Measurements from ENCODE around the gene PRTFDC1. TPM values are rescaled to one million over a fixed set of nuclear protein-coding genes. Genes with fewer than 3 reads are reported as not detected.
"Not testable (repeated sequence)": the region's sequence is repeated elsewhere in the genome, so short reads cannot be mapped to it uniquely, and the experiment has no call there.

The PRTFDC1 gene
- total and polyA plus RNA-seq, 2 donors (not counting 1 experiment from before 2014, with no cell fraction given): 26.9 to 32.7 TPM

DNA sequence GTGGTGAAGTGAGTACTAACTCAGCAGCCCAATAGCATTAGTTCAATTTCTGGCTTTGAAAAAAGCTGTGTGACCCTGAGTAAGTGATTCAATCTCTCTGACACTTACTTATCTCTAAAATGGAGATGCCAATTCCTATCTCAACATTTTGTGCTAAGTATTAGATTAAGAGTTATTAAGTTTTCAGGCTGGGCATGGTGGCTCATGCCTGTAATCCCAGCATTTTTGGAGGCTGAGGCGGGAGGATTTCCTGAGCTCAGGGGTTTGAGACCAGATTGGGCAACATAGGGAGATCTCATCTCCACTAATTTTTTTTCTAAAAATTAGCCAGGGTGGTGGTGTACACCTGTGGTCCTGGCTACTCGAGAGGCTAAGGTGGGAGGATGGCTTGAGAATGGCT lies 109.5 kb downstream of the PRTFDC1 start:
- Histone ChIP-seq H3K9me3 (ENCODE audit: control insufficient read depth, insufficient read depth, low read depth, low read length) (no peaks in the 10 kb centered on the region), H3K79me2 (ENCODE audit: control insufficient read depth, insufficient read depth, low read length) (no peaks in the 10 kb centered on the region), H3K27me3 (ENCODE audit: control insufficient read depth, insufficient read depth, low read length) (no peaks in the 10 kb centered on the region), H3K9ac (ENCODE audit: insufficient read depth, low read length) (no peak overlapping the region), H3K27ac (ENCODE audit: insufficient read depth, low read length) (no peak overlapping the region), H3K4me3 (replicated peaks in 1 of 4; ENCODE audit: control extremely low read depth in 1 of 4, insufficient read depth in 1 of 4, low read depth in 3 of 4, low read length in 4 of 4) (no peak overlapping the region), H3K4me2 (ENCODE audit: extremely low read depth, insufficient read depth, low read length) (no peak overlapping the region), H2AFZ (ENCODE audit: low read length) (no peak overlapping the region), H3K4me1 (ENCODE audit: control insufficient read depth, extremely low read depth, insufficient read depth, low read length) (no peaks in the 10 kb centered on the region), H4K20me1 (ENCODE audit: control insufficient read depth, extremely low read depth, insufficient read depth, low read length) (no peaks in the 10 kb centered on the region), H3K36me3 (ENCODE audit: control insufficient read depth, insufficient read depth, low read length) (no peaks in the 10 kb centered on the region)
- TF ChIP-seq, protein P1, sequence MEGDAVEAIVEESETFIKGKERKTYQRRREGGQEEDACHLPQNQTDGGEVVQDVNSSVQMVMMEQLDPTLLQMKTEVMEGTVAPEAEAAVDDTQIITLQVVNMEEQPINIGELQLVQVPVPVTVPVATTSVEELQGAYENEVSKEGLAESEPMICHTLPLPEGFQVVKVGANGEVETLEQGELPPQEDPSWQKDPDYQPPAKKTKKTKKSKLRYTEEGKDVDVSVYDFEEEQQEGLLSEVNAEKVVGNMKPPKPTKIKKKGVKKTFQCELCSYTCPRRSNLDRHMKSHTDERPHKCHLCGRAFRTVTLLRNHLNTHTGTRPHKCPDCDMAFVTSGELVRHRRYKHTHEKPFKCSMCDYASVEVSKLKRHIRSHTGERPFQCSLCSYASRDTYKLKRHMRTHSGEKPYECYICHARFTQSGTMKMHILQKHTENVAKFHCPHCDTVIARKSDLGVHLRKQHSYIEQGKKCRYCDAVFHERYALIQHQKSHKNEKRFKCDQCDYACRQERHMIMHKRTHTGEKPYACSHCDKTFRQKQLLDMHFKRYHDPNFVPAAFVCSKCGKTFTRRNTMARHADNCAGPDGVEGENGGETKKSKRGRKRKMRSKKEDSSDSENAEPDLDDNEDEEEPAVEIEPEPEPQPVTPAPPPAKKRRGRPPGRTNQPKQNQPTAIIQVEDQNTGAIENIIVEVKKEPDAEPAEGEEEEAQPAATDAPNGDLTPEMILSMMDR (conservative IDR thresholded peaks at IDR 0.05 in 1 of 2, IDR thresholded peaks at IDR 0.05 in 1 of 2; ENCODE audit: low read depth in 1 of 2, low read length in 2 of 2): no peak
- no peak for TF ChIP-seq EZH2 (IDR thresholded peaks at IDR 0.05; ENCODE audit: low read length, missing control alignments)
- DNase-seq (ENCODE audit: low read depth in 2 of 2): no peak

DNA sequence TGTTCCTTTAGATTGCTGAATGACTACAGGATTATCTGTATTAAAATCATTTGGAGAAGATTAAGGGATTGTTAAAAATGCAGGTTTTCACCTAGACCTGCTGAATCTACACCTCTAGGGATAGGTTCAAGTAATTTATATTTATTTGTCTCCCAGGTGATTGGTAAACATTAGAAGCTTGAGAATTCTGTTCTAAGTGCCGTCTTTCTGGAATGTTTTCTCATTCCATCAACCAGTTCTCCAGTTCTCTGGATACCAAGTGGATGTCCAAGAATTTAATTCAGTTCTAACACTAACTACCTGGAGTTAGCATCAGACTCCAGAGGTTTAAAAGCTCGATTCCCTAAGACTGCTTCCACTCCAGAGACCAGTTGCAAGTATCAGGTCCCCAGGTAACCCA lies 110.9 kb downstream of the PRTFDC1 start:
- Histone ChIP-seq H3K9me3 (ENCODE audit: control insufficient read depth, insufficient read depth, low read depth, low read length) (no peaks in the 10 kb centered on the region), H3K27me3 (ENCODE audit: control insufficient read depth, insufficient read depth, low read length) (no peaks in the 10 kb centered on the region), H3K27ac (ENCODE audit: insufficient read depth, low read length) (no peak overlapping the region), H3K9ac (ENCODE audit: insufficient read depth, low read length) (no peak overlapping the region), H3K79me2 (ENCODE audit: control insufficient read depth, insufficient read depth, low read length) (no peaks in the 10 kb centered on the region), H2AFZ (ENCODE audit: low read length) (no peak overlapping the region), H4K20me1 (ENCODE audit: control insufficient read depth, extremely low read depth, insufficient read depth, low read length) (no peaks in the 10 kb centered on the region), H3K4me1 (ENCODE audit: control insufficient read depth, extremely low read depth, insufficient read depth, low read length) (no peaks in the 10 kb centered on the region), H3K4me2 (ENCODE audit: extremely low read depth, insufficient read depth, low read length) (no peak overlapping the region), H3K36me3 (ENCODE audit: control insufficient read depth, insufficient read depth, low read length) (no peaks in the 10 kb centered on the region), H3K4me3 (replicated peaks in 1 of 4; ENCODE audit: control extremely low read depth in 1 of 4, insufficient read depth in 1 of 4, low read depth in 3 of 4, low read length in 4 of 4) (no peak overlapping the region)
- no peak for DNase-seq (ENCODE audit: low read depth in 2 of 2)
- no peak for TF ChIP-seq EZH2 (IDR thresholded peaks at IDR 0.05; ENCODE audit: low read length, missing control alignments)
- TF ChIP-seq, protein P1 (conservative IDR thresholded peaks at IDR 0.05 in 1 of 2, IDR thresholded peaks at IDR 0.05 in 1 of 2; ENCODE audit: low read depth in 1 of 2, low read length in 2 of 2): no peak

DNA sequence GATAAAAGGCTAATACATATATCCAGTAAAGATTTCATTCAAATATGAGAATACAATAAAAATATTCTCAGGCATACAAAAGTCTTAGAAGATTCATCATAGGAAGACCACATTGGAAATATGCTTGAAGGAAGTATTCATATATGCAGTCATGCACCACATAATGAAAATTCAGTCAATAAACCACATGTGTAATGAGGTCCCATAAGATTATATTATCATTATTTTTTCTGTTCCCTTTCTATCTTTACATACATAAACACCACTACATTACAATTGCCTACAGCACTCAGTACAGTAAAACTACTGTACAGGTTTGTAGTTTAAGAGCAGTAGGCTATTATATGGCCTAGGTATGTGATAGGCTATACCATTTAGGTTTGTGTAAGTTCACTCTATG lies 111.6 kb downstream of the PRTFDC1 start:
- no peak for TF ChIP-seq EZH2 (IDR thresholded peaks at IDR 0.05; ENCODE audit: low read length, missing control alignments)
- TF ChIP-seq, protein P1 (conservative IDR thresholded peaks at IDR 0.05 in 1 of 2, IDR thresholded peaks at IDR 0.05 in 1 of 2; ENCODE audit: low read depth in 1 of 2, low read length in 2 of 2): no peak
- no peak overlapping the region for H3K27ac ChIP-seq (ENCODE audit: insufficient read depth, low read length)
- H3K36me3 ChIP-seq (ENCODE audit: control insufficient read depth, insufficient read depth, low read length): no peaks in the 10 kb centered on the region
- H3K79me2 ChIP-seq (ENCODE audit: control insufficient read depth, insufficient read depth, low read length): no peaks in the 10 kb centered on the region
- no peak for DNase-seq (ENCODE audit: low read depth in 2 of 2)
- no peaks in the 10 kb centered on the region for H3K4me1 ChIP-seq (ENCODE audit: control insufficient read depth, extremely low read depth, insufficient read depth, low read length)
- no peak overlapping the region for H3K9ac ChIP-seq (ENCODE audit: insufficient read depth, low read length)
- no peaks in the 10 kb centered on the region for H3K27me3 ChIP-seq (ENCODE audit: control insufficient read depth, insufficient read depth, low read length)
- H2AFZ ChIP-seq (ENCODE audit: low read length): no peak overlapping the region
- H3K4me2 ChIP-seq (ENCODE audit: extremely low read depth, insufficient read depth, low read length): no peak overlapping the region
- H3K9me3 ChIP-seq (ENCODE audit: control insufficient read depth, insufficient read depth, low read depth, low read length): no peaks in the 10 kb centered on the region
- no peaks in the 10 kb centered on the region for H4K20me1 ChIP-seq (ENCODE audit: control insufficient read depth, extremely low read depth, insufficient read depth, low read length)
- no peak overlapping the region for H3K4me3 ChIP-seq (replicated peaks in 1 of 4; ENCODE audit: control extremely low read depth in 1 of 4, insufficient read depth in 1 of 4, low read depth in 3 of 4, low read length in 4 of 4)

DNA sequence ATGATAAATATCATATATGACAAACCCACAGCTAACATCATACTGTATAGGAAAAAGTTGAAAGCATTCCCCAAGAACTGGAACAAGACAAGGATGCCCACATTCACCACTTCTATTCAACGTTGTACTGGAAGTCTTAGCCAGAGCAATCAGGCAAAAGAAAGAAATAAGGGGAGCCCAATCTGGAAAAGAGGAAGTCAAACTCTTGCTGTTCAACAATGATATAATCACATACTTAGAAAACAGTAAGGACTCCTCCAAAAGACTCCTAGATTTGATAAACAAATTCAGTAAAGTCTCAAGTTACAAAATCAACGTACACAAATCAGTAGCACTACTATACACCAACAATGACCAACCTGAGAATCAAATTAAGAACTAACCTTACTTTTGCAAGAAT lies 114.6 kb downstream of the PRTFDC1 start:
- not testable (repeated sequence) for H3K4me1 ChIP-seq (ENCODE audit: control insufficient read depth, extremely low read depth, insufficient read depth, low read length); H4K20me1 ChIP-seq (ENCODE audit: control insufficient read depth, extremely low read depth, insufficient read depth, low read length); H3K27ac ChIP-seq (ENCODE audit: insufficient read depth, low read length); H3K9ac ChIP-seq (ENCODE audit: insufficient read depth, low read length); H3K36me3 ChIP-seq (ENCODE audit: control insufficient read depth, insufficient read depth, low read length); H3K79me2 ChIP-seq (ENCODE audit: control insufficient read depth, insufficient read depth, low read length); H3K4me2 ChIP-seq (ENCODE audit: extremely low read depth, insufficient read depth, low read length); H2AFZ ChIP-seq (ENCODE audit: low read length); H3K27me3 ChIP-seq (ENCODE audit: control insufficient read depth, insufficient read depth, low read length); DNase-seq (ENCODE audit: low read depth in 2 of 2); H3K4me3 ChIP-seq (replicated peaks in 1 of 4; ENCODE audit: control extremely low read depth in 1 of 4, insufficient read depth in 1 of 4, low read depth in 3 of 4, low read length in 4 of 4); H3K9me3 ChIP-seq (ENCODE audit: control insufficient read depth, insufficient read depth, low read depth, low read length)
